ENCODE measurements around the gene RHBDL2.

GRCh38 chr1:38875811-38876210 is 65.8 kb downstream of the RHBDL2 start:
- TF ChIP-seq EZH2 (IDR thresholded peaks at IDR 0.05; ENCODE audit: insufficient read depth, poor library complexity, severe bottlenecking) = no peak
- TF ChIP-seq EZH2phosphoT487 (IDR thresholded peaks at IDR 0.05; ENCODE audit: insufficient read depth, low read depth) = no peak
